Astrocyte of the hippocampus (primary cell): ENCODE measurements around the gene DHX16.
"Not testable (repeated sequence)": the region's sequence is repeated elsewhere in the genome, so short reads cannot be mapped to it uniquely, and the experiment has no call there.

Experiments
- DNase-seq: peaks from one replicate; pipeline ENCODE4 v3.0.0; 2011; ENCODE audit warnings: low read depth, low spot score

Gene DHX16

DNA sequence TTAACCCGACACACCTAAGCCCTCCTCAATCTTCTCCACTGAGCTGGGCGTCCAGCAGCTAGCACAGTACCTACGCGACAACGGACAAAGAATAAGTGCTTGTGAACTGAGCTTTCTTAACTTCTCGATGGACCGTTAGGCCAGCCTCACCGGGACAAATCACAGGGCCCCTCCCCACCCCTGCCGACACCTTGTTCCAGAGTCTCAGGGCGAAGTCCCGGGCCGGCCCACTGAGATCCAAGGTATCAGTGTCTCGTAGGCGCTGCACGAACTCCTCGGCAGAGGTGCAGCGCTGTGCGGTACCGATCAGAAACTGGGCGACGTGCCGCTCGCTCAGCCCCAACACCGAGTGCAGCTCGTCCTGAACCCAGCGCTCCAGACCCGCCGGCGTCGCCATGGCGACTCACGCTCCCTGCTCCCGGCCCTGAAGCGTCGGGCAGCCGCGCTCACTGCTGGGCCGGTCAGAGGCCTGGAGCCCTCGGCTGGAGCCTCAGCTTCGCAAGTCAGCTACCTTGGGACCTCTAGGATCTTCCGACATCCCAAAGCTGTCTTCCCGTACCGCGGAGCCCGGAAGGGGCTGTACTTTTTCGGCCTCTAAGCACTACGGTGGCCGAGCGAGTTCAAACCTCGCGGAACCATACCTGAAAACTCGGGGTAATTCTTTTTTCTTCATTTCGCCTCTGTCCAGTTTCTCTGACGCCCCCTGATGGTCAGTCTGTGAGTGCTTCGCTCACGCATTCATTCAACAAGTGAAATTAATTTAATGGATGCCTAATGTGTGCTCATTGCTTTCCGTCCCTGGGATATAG lies at the start of gene DHX16:
TSS of gene DHX16 (minus strand) at position 562 of the 809 bp plus-strand sequence. CDS start at position 397, 165 bp downstream.
- peak; percentile 99 for DNase-seq

GRCh38 chr6:30722025-30722279 lies 49.1 kb upstream of the DHX16 start:
- peak; percentile 38 for DNase-seq

DNA sequence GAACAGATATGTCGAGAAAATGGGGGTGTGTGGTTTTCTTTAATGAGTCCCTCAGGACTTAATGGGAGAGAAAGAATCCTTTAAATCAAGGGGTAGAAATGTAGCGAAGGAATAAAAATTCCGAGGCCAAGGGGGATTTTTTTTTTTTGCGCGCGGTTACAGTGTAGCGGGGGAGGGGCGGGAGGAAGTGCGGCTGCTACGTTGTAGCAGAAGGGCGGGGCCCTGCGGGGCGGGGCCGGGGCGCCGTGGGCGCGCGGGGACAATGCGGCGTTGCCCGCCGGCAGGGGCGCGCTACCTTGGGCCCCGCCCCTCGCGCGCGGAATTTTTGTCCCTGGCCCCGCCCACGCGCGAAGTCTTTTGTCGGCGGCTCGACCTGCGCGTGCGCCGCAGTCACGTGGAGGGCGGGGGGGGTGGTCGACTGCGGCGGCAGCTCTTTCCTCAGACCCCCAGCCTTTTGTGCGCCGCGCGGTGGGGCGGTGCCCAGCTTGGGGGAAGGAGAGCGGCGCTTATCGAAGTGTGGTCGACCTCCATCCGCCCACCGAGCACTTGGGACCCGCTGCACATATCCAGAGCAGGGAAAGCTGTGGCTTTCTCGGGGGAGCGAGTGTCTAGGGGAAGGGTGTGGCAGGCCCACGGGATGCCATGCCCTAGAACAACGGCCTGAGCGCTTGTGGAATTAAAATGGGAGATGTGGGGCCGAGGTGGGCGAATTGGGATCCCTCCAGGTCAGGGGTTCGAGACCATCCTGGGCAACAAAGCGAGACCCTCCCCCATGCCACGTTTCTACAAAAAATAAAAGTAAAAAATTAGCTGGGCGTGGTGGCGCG lies 48.6 kb upstream of the DHX16 start:
- DNase-seq = peak; percentile 98

- peak; percentile 55 for DNase-seq
These were observed 48.0 kb upstream of the DHX16 start for GRCh38 chr6:30720738-30721197.

DNA sequence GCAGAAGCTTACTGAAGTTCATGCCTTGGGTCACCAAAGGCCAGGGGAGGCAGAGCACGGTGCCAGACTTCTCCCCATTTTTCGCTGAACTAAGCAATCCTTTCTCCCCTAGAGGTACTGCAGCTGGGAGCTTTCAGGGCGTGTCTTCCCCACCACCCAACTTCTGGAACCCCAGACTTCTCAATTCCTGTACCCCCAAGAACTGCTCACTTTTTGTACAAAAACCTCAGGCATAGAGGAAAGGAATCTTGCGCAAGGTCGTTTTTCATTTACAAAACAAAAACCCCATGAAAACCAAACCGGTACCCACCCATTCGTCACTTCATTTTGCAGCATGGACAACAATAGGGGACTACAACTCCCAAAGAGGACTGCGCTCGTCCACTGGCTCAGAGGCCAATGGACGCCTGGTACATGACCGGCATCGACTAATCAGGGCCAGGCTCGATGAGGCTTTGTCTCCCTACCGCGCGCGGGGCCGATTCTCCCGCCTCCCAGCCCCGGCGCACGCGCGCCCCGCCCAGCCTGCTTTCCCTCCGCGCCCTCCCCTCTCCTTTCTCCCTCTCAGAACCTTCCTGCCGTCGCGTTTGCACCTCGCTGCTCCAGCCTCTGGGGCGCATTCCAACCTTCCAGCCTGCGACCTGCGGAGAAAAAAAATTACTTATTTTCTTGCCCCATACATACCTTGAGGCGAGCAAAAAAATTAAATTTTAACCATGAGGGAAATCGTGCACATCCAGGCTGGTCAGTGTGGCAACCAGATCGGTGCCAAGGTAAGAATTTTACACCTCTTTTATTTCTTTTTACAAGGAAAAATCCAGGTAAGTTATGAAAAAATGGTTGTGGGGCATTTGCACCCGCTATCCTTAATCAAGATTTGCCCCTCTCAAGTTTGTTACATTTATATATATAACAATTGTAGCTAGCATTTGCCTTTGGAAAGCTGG lies 47.3 kb upstream of the DHX16 start, which contains the start of gene TUBB:
TSS of gene TUBB (plus strand) at position 562 of the 947 bp plus-strand sequence. CDS start at position 717, 155 bp downstream.
- DNase-seq = peak; percentile 99

DNA sequence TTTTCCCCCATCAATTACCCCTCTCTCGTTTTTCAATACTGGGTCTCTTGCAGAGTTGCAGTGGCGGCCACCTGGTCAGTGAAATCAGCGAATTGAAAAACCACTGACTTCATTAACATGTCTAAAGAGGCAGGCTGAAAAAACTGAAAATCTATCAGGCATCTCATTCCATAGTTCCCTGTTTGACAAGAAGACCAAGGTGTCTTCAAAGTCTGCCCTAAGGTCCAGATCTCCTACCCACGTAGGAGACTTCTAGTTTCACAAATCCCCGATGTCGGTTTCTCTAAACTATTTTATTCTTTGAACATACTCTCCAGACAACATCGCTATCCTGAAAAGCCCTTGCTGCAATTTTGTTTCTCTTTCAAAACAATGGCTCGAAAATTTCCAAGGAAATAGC lies 46.5 kb upstream of the DHX16 start:
- peak; percentile 51 for DNase-seq

GRCh38 chr6:30717845-30718720 lies 45.3 kb upstream of the DHX16 start:
- DNase-seq = not testable (repeated sequence)

GRCh38 chr6:30717129-30717844 lies 44.5 kb upstream of the DHX16 start, which contains the start of gene MDC1:
MDC1 (minus strand) TSS chr6:30717281; CDS start chr6:30715175, 2,106 bp downstream.
- peak; percentile 100 for DNase-seq

DNA sequence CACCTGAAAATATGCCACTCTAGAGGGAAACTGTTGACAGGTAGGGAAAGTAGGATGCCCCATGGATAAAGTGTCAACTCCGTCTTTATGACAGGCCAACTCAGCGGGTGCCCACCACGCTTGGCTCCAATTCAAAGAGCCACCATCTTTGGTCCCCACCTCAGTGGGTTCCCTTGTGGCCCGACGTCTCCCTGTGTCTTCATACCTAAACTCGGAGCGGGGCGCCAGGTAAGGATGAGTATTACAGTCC lies 44.0 kb upstream of the DHX16 start:
- DNase-seq = no peak

DNA sequence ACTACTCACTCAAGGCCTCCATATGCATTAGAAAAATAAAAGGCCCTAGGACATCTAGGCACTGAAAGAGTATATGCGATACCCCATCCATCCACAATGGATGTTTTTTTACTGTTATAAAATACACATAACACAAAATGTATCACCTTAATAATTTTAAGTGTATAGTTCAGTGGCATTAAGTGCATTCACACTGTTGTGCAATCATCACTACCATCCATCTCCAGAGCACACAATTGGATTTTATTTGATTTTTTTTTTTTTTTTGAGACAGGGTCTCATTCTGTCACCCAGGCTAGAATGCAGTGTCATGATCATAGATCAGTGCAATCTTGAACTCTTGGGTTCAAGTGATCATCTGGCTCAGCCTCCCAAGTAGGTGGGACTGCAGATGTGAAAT lies 41.5 kb upstream of the DHX16 start:
- DNase-seq = no peak

GRCh38 chr6:30712441-30712945 lies 39.7 kb upstream of the DHX16 start:
- DNase-seq = no peak

GRCh38 chr6:30711758-30712380 lies 39.1 kb upstream of the DHX16 start:
- no peak for DNase-seq

DNA sequence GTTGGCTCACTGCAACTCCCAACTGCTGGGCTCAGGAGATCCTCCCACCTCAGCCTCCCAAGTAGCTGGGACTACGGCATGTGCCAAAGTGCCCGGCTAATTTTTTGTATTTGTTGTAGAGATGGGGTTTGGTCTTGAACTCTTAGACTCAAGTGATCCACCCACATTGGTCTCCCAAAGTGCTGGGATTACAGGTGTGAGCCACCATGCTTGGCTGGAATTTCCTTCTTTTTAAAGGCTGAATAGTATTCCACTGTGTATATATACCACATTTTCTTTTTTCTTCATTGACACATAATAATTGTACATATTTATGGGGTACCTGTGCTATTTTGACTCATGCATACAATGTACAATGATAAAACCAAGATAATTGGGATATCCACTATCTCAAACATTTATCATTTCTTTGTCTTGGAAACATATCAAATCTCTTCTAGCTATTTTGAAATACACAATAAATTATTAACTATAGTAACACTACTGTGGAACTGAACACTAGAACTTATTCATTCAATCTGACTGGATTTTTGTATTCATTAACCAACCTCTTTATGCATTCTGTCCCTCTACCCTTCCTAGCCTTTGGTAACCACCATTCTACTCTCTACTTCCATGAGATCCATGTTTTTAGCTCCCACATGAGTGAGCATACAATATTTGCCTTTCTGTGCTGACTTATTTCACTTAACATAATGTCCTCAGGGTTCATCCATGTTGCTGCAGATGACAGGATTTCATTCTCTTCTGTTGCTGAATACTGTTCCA lies 36.5 kb upstream of the DHX16 start:
- DNase-seq = no peak

DNA sequence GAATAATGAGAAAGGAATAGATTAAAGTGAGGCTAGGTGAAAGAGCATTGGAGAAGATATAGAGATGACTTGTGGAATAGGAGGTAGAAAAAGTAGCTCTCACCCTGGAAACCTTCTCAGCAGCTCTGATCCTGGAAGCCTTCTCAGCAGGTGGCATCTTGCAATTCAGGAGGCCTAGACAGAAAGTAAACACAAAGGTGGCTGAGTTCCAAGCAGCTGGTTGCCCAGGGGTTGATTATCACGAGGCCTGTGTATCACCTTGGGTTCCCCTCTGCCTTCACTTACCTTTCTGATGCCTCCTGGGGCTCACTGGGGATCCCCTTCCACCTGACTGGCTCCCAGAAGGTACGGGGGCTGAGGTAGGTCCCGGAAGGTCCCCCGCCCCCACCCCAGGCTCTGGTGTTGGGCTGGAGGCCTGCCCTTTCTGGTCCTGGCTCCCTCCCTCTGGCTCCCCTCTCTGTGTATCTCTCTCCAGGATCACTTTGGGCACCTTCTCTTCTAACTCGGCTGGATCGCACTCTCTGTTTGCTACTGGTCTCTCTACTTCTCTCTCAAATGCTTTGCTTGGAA lies 34.6 kb upstream of the DHX16 start:
- DNase-seq = no peak

GRCh38 chr6:30705620-30706019 lies 32.8 kb upstream of the DHX16 start:
- DNase-seq = no peak

GRCh38 chr6:30703821-30704220 lies 31.0 kb upstream of the DHX16 start:
- DNase-seq = no peak

GRCh38 chr6:30703011-30703410 lies 30.2 kb upstream of the DHX16 start:
- DNase-seq = no peak

DNA sequence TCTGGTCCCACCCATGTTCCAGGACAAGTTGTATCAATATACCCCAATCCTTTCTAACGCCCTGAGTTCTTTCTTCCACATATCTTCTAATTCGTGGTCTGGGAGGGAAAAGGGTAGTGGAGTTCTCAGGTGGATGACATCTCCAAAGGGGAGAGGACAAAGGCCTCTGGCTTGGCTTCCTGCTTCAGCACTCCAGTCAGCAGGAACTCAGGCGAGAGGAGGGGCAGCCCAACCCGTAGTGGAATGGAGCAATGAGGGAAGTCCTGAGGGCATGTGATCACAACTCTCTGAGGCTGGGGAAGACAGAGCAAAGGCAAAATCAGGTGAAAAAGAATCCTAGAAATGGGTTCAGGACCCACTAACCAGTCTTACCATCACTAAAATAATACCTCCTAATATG lies 27.5 kb upstream of the DHX16 start:
- no peak for DNase-seq
